NCI-H1436 (cell line): ENCODE measurements around the gene ERCC6L2.
A peak's percentile ranks its signal among the peaks of the same experiment; 100 is the strongest.

Experiments
- DNase-seq: peaks from one replicate; lab custom pipeline; 2025; lab: John Stamatoyannopoulos, UW

Gene ERCC6L2

GRCh38 chr9:95870352-95870751, 5.1 kb upstream of the ERCC6L2 start:
- no peak for DNase-seq

- no peak for DNase-seq
These were observed 4.6 kb upstream of the ERCC6L2 start for GRCh38 chr9:95870906-95871305.

- DNase-seq, result no peak
These were observed 1.0 kb upstream of the ERCC6L2 start for GRCh38 chr9:95874303-95874988.

- DNase-seq, result peak; percentile 25
These were observed 544 bp upstream of the ERCC6L2 start for GRCh38 chr9:95874989-95875304.

- no peak for DNase-seq
These were observed 600 bp downstream of the ERCC6L2 start for GRCh38 chr9:95876138-95876444.

GRCh38 chr9:95876595-95876994, 1.1 kb downstream of the ERCC6L2 start:
- DNase-seq, result no peak

GRCh38 chr9:95877984-95878383, 2.5 kb downstream of the ERCC6L2 start:
- no peak for DNase-seq

GRCh38 chr9:95879591-95879990, 4.1 kb downstream of the ERCC6L2 start:
- no peak for DNase-seq

- DNase-seq, result no peak
These were observed 4.7 kb downstream of the ERCC6L2 start for GRCh38 chr9:95880021-95880690.

- DNase-seq, result no peak
These were observed 12.5 kb downstream of the ERCC6L2 start for GRCh38 chr9:95887926-95888497.

GRCh38 chr9:95890594-95890993, 15.1 kb downstream of the ERCC6L2 start:
- DNase-seq, result no peak

GRCh38 chr9:95891067-95891671, 15.7 kb downstream of the ERCC6L2 start:
- DNase-seq, result no peak

GRCh38 chr9:95892690-95893089, 17.2 kb downstream of the ERCC6L2 start:
- DNase-seq, result no peak

GRCh38 chr9:95896580-95896979, 21.1 kb downstream of the ERCC6L2 start:
- no peak for DNase-seq

- DNase-seq, result no peak
These were observed 26.0 kb downstream of the ERCC6L2 start for GRCh38 chr9:95901506-95901905.

GRCh38 chr9:95903398-95903797, 27.9 kb downstream of the ERCC6L2 start:
- DNase-seq, result no peak

GRCh38 chr9:95907794-95908193, 32.3 kb downstream of the ERCC6L2 start:
- DNase-seq, result no peak

- DNase-seq, result no peak
These were observed 34.7 kb downstream of the ERCC6L2 start for GRCh38 chr9:95910023-95910707.

GRCh38 chr9:95910770-95911340, 35.4 kb downstream of the ERCC6L2 start:
- no peak for DNase-seq

- no peak for DNase-seq
These were observed 37.3 kb downstream of the ERCC6L2 start for GRCh38 chr9:95912773-95913172.

GRCh38 chr9:95920017-95920416, 44.5 kb downstream of the ERCC6L2 start:
- no peak for DNase-seq

- no peak for DNase-seq
These were observed 48.3 kb downstream of the ERCC6L2 start for GRCh38 chr9:95923794-95924193.
